Body of pancreas (tissue), 4 donors: ENCODE measurements around the gene PPARGC1A. TPM values are rescaled to one million over a fixed set of nuclear protein-coding genes. Genes with fewer than 3 reads are reported as not detected.

Experiments used
- ATAC-seq: fragments of 150-250 bp; one replicate; pipeline ENCODE4 v1.9.1; 2016
- DNase-seq, 4 donors: peaks; one replicate each; pipeline ENCODE4 v3.0.0-alpha.2; 2019
- H3K27ac ChIP-seq, 4 donors: fragments of 200-600 bp; sonication (generic); 1 replicate in 3 of 4; 2 replicates in 1 of 4; pipeline versions ENCODE4 v1.5.1 to v1.6.1; 2016 to 2019; ENCODE audit warnings: mild to moderate bottlenecking in 1 of 4, mixed read lengths in 1 of 4, moderate library complexity in 1 of 4
- H3K27me3 ChIP-seq, 2 donors: fragments of 200-600 bp; sonication (generic); one replicate each; pipeline ENCODE4 v1.6.0; 2016; ENCODE audit warnings: mild to moderate bottlenecking in 1 of 2
- H3K36me3 ChIP-seq, 2 donors: fragments of 200-600 bp; sonication (generic); replicated peaks in 1 of 2; 2 replicates each; pipeline ENCODE4 v1.5.1; 2016; ENCODE audit warnings: low read depth in 2 of 2; ENCODE audit not compliant: insufficient read depth in 1 of 2
- H3K4me1 ChIP-seq: fragments of 200-600 bp; sonication (generic); one replicate; pipeline ENCODE4 v1.6.0; 2016
- H3K4me3 ChIP-seq, 2 donors: fragments of 200-600 bp; sonication (generic); 1 replicate in 1 of 2; 2 replicates in 1 of 2; pipeline ENCODE4 v1.5.1; 2016 to 2019
- H3K9me3 ChIP-seq, 3 donors: fragments of 200-600 bp; sonication (generic); 1 replicate in 2 of 3; 2 replicates in 1 of 3; pipeline ENCODE4 v1.5.1; 2016
- CTCF ChIP-seq, 7 experiments: fragments of 450-650 bp in 4 of 7; fragments of 200-600 bp in 3 of 7; sonication (generic) in 3 of 7; IDR thresholded peaks; one replicate each; pipeline ENCODE4 v1.5.1; 2016 to 2019; ENCODE audit warnings: antibody characterized with exemption in 7 of 7
- POLR2A ChIP-seq, 3 donors: fragments of 450-650 bp; IDR thresholded peaks; one replicate each; pipeline ENCODE4 v1.6.1; 2016; ENCODE audit warnings: antibody characterized with exemption in 3 of 3, mild to moderate bottlenecking in 2 of 3
- WGBS, 2 donors: methylation state at CpG; one replicate each; pipeline ENCODE4 v1.1.5; 2017; 5-methylcytosine and 5-hydroxymethylcytosine counted together
- intact Hi-C: fragments of 100-400 bp; cut with DNase I; formaldehyde crosslinking; loops from one replicate; pipeline ENCODE4 v1.15.1; 2023
- total RNA-seq, 2 donors: library from RNA; depleted of rRNA; stranded (reverse); fragments of >200 nt; gene quantifications; one replicate each; pipeline ENCODE4 v1.1.0, GENCODE V29; 2016

The PPARGC1A gene
- total RNA-seq, 2 donors from 2014 or later: 8.0 to 44.8 TPM

- Histone ChIP-seq H3K9me3 (no peaks in the 10 kb centered on the region), H3K27ac (peak overlapping the region in 1 of 4 donors; percentile 3), H3K27me3 (no peaks in the 10 kb centered on the region), H3K4me3 (no peak overlapping the region), H3K36me3 (no peaks in the 10 kb centered on the region), H3K4me1 (no peaks in the 10 kb centered on the region)
- ATAC-seq (peak; percentile 42), DNase-seq (peak in 3 of 4 donors; percentile 7 to 11 (median 9))
- WGBS, 2 donors: 69 to 73% methylated on average over 1 of the region's 1 CpG
- intact Hi-C loops: no loop called here
- TF ChIP-seq POLR2A (IDR thresholded peaks at IDR 0.05) (no peak), CTCF (IDR thresholded peaks at IDR 0.05) (no peak)
Observed at GRCh38 chr4:23819041-23819511, 70.8 kb downstream of the PPARGC1A start.

- no peaks in the 10 kb centered on the region for H3K36me3 ChIP-seq
- no peak overlapping the region for H3K4me3 ChIP-seq
- H3K27ac ChIP-seq: no peak overlapping the region
- TF ChIP-seq POLR2A (IDR thresholded peaks at IDR 0.05) (no peak), CTCF (IDR thresholded peaks at IDR 0.05) (no peak)
- no peaks in the 10 kb centered on the region for H3K9me3 ChIP-seq
- H3K27me3 ChIP-seq: no peaks in the 10 kb centered on the region
- 41 to 50% methylated on average over 7 of the region's 7 CpGs for WGBS, 2 donors
- DNase-seq (no peak), ATAC-seq (no peak)
- H3K4me1 ChIP-seq: no peaks in the 10 kb centered on the region
- intact Hi-C loops: no loop called here
Observed at GRCh38 chr4:23818097-23818885, 71.6 kb downstream of the PPARGC1A start.

GRCh38 chr4:23814996-23815660 lies 74.7 kb downstream of the PPARGC1A start:
- ATAC-seq: no peak
- intact Hi-C loops: no loop called here
- H3K4me3 ChIP-seq: no peak overlapping the region
- H3K4me1 ChIP-seq: no peaks in the 10 kb centered on the region
- no peaks in the 10 kb centered on the region for H3K9me3 ChIP-seq
- 81 to 85% methylated on average over 8 of the region's 8 CpGs for WGBS, 2 donors
- no peaks in the 10 kb centered on the region for H3K36me3 ChIP-seq
- DNase-seq: no peak
- H3K27me3 ChIP-seq: no peaks in the 10 kb centered on the region
- no peak overlapping the region for H3K27ac ChIP-seq
- TF ChIP-seq CTCF (IDR thresholded peaks at IDR 0.05) (no peak), POLR2A (IDR thresholded peaks at IDR 0.05) (no peak)

GRCh38 chr4:23814587-23814986 lies 75.3 kb downstream of the PPARGC1A start:
- intact Hi-C loops: no loop called here
- Histone ChIP-seq H3K36me3 (no peaks in the 10 kb centered on the region), H3K9me3 (no peaks in the 10 kb centered on the region), H3K4me3 (no peak overlapping the region), H3K27ac (no peak overlapping the region), H3K27me3 (no peaks in the 10 kb centered on the region), H3K4me1 (no peaks in the 10 kb centered on the region)
- WGBS, 2 donors: 65 to 69% methylated on average over 2 of the region's 2 CpGs
- TF ChIP-seq POLR2A (IDR thresholded peaks at IDR 0.05): no peak
- no peak for TF ChIP-seq CTCF (IDR thresholded peaks at IDR 0.05)
- no peak for DNase-seq
- no peak for ATAC-seq
